Activated T-helper 1 cell treated with anti-CD3 and anti-CD28 coated beads, Interleukin-12 subunit alpha, Interleukin-12 subunit beta, Interleukin-2, Interleukin-4 antibody, amounts not matched to agents 30 ng/mL and 10 ng/mL and 1 ng/mL, durations not matched to agents 14 hours and 24 hours and 36 hours (primary cell): ENCODE measurements around the gene LRRC2. TPM values are rescaled to one million over a fixed set of nuclear protein-coding genes. Genes with fewer than 3 reads are reported as not detected.
"Not testable (repeated sequence)": the region's sequence is repeated elsewhere in the genome, so short reads cannot be mapped to it uniquely, and the experiment has no call there.

Experiments used
- DNase-seq: peaks from one replicate; pipeline ENCODE4 v3.0.0; 2021; ENCODE audit warnings: low spot score
- H3K27ac Mint-ChIP-seq: one replicate; pipeline ENCODE4 v1.8.0; 2021; ENCODE audit warnings: mild to moderate bottlenecking, mixed read lengths
- H3K27me3 Mint-ChIP-seq: one replicate; pipeline ENCODE4 v1.8.0; 2022; ENCODE audit warnings: mild to moderate bottlenecking, moderate library complexity, mixed read lengths; ENCODE audit not compliant: insufficient read depth
- H3K36me3 Mint-ChIP-seq: one replicate; pipeline ENCODE4 v1.8.0; 2021; ENCODE audit warnings: low read depth, mixed read lengths
- H3K4me1 Mint-ChIP-seq: one replicate; pipeline ENCODE4 v1.8.0; 2021; ENCODE audit warnings: low read depth, mixed read lengths
- H3K4me3 Mint-ChIP-seq: one replicate; pipeline ENCODE4 v1.8.0; 2021; ENCODE audit warnings: mild to moderate bottlenecking, moderate library complexity, mixed read lengths
- H3K9me3 Mint-ChIP-seq: one replicate; pipeline ENCODE4 v1.8.0; 2021; ENCODE audit warnings: mixed read lengths
- intact Hi-C: fragments of 100-400 bp; cut with micrococcal nuclease; formaldehyde crosslinking; loops from one replicate; pipeline ENCODE4 v1.15.1; 2024
- total RNA-seq: library from RNA; stranded (reverse); gene quantifications from 2 replicates; pipeline ENCODE4 v1.2.3, GENCODE V29; 2022

The LRRC2 gene
- total RNA-seq, 1 donor from 2014 or later: not detected

GRCh38 chr3:46561511-46561910, 4.6 kb downstream of the LRRC2 start:
- intact Hi-C loops: no loop called here
- no peak overlapping the region for H3K4me3 Mint-ChIP-seq
- DNase-seq: no peak
- H3K27ac Mint-ChIP-seq: no peak overlapping the region
- H3K4me1 Mint-ChIP-seq: peaks cover 28% of the 10 kb centered on the region
- H3K9me3 Mint-ChIP-seq: no peaks in the 10 kb centered on the region
- peaks cover 3% of the 10 kb centered on the region for H3K36me3 Mint-ChIP-seq
- peaks cover 47% of the 10 kb centered on the region for H3K27me3 Mint-ChIP-seq

- Mint-ChIP-seq H3K36me3 (peaks cover 3% of the 10 kb centered on the region), H3K27me3 (peaks cover 43% of the 10 kb centered on the region), H3K27ac (no peak overlapping the region), H3K9me3 (no peaks in the 10 kb centered on the region), H3K4me1 (peaks cover 13% of the 10 kb centered on the region), H3K4me3 (no peak overlapping the region)
- DNase-seq: no peak
- intact Hi-C loops: loop anchor here (2.0 to 5.0 kb wide), 2 partner anchors 62 to 542 kb away; partner anchors contain the start of gene RTP3
Measured at GRCh38 chr3:46559091-46559704, 6.9 kb downstream of the LRRC2 start.

- DNase-seq: peak; percentile 57
- Mint-ChIP-seq H3K4me3 (peak overlapping the region; percentile 82), H3K36me3 (peaks cover 3% of the 10 kb centered on the region), H3K27ac (no peak overlapping the region), H3K4me1 (peaks cover 13% of the 10 kb centered on the region), H3K9me3 (no peaks in the 10 kb centered on the region), H3K27me3 (peaks cover 44% of the 10 kb centered on the region)
- intact Hi-C loops: loop anchor here (1.0 to 5.0 kb wide), 3 partner anchors 62 to 541 kb away; partner anchors contain the start of gene RTP3
Measured at GRCh38 chr3:46558184-46559043, 7.7 kb downstream of the LRRC2 start.

- no peaks in the 10 kb centered on the region for H3K36me3 Mint-ChIP-seq
- no peak for DNase-seq
- H3K27me3 Mint-ChIP-seq: peaks cover 40% of the 10 kb centered on the region
- H3K27ac Mint-ChIP-seq: no peak overlapping the region
- no peaks in the 10 kb centered on the region for H3K9me3 Mint-ChIP-seq
- H3K4me3 Mint-ChIP-seq: no peak overlapping the region
- peaks cover 13% of the 10 kb centered on the region for H3K4me1 Mint-ChIP-seq
- intact Hi-C loops: loop anchor here (1.0 to 5.0 kb wide), 3 partner anchors 61 to 540 kb away; partner anchors contain the start of gene RTP3
Measured at GRCh38 chr3:46557814-46558183, 8.3 kb downstream of the LRRC2 start.

- DNase-seq: no peak
- H3K4me1 Mint-ChIP-seq: peaks cover 13% of the 10 kb centered on the region
- H3K27ac Mint-ChIP-seq: no peak overlapping the region
- peaks cover 33% of the 10 kb centered on the region for H3K27me3 Mint-ChIP-seq
- no peak overlapping the region for H3K4me3 Mint-ChIP-seq
- H3K9me3 Mint-ChIP-seq: no peaks in the 10 kb centered on the region
- peaks cover 3% of the 10 kb centered on the region for H3K36me3 Mint-ChIP-seq
- intact Hi-C loops: no loop called here
Measured at GRCh38 chr3:46553154-46553553, 12.9 kb downstream of the LRRC2 start.

- Mint-ChIP-seq H3K9me3 (no peaks in the 10 kb centered on the region), H3K4me3 (no peak overlapping the region), H3K27me3 (peaks cover 38% of the 10 kb centered on the region), H3K4me1 (peaks cover 11% of the 10 kb centered on the region), H3K27ac (no peak overlapping the region), H3K36me3 (peaks cover 3% of the 10 kb centered on the region)
- intact Hi-C loops: no loop called here
- DNase-seq: no peak
Measured at GRCh38 chr3:46552538-46552937, 13.6 kb downstream of the LRRC2 start.

GRCh38 chr3:46551615-46552014, 14.5 kb downstream of the LRRC2 start:
- no peak overlapping the region for H3K4me3 Mint-ChIP-seq
- no peaks in the 10 kb centered on the region for H3K9me3 Mint-ChIP-seq
- peaks cover 11% of the 10 kb centered on the region for H3K4me1 Mint-ChIP-seq
- H3K27me3 Mint-ChIP-seq: peaks cover 42% of the 10 kb centered on the region
- intact Hi-C loops: no loop called here
- peaks cover 3% of the 10 kb centered on the region for H3K36me3 Mint-ChIP-seq
- H3K27ac Mint-ChIP-seq: no peak overlapping the region
- no peak for DNase-seq

- DNase-seq: no peak
- no peak overlapping the region for H3K27ac Mint-ChIP-seq
- peaks cover 3% of the 10 kb centered on the region for H3K36me3 Mint-ChIP-seq
- no peaks in the 10 kb centered on the region for H3K9me3 Mint-ChIP-seq
- H3K4me1 Mint-ChIP-seq: peaks cover 20% of the 10 kb centered on the region
- H3K4me3 Mint-ChIP-seq: no peak overlapping the region
- intact Hi-C loops: no loop called here
- H3K27me3 Mint-ChIP-seq: peaks cover 34% of the 10 kb centered on the region
Measured at GRCh38 chr3:46549989-46550388, 16.1 kb downstream of the LRRC2 start.

GRCh38 chr3:46549408-46549904, 16.6 kb downstream of the LRRC2 start:
- Mint-ChIP-seq H3K36me3 (peaks cover 3% of the 10 kb centered on the region), H3K4me1 (peaks cover 20% of the 10 kb centered on the region), H3K27me3 (peaks cover 31% of the 10 kb centered on the region), H3K27ac (no peak overlapping the region), H3K4me3 (no peak overlapping the region), H3K9me3 (no peaks in the 10 kb centered on the region)
- no peak for DNase-seq
- intact Hi-C loops: no loop called here

GRCh38 chr3:46548611-46549010, 17.5 kb downstream of the LRRC2 start:
- intact Hi-C loops, H3K9me3 Mint-ChIP-seq, H3K36me3 Mint-ChIP-seq, DNase-seq, H3K4me3 Mint-ChIP-seq, H3K27ac Mint-ChIP-seq: not testable (repeated sequence)
- H3K27me3 Mint-ChIP-seq: peaks cover 29% of the 10 kb centered on the region
- H3K4me1 Mint-ChIP-seq: peaks cover 20% of the 10 kb centered on the region

- H3K27ac Mint-ChIP-seq: no peak overlapping the region
- H3K36me3 Mint-ChIP-seq: peaks cover 3% of the 10 kb centered on the region
- H3K9me3 Mint-ChIP-seq: no peaks in the 10 kb centered on the region
- peaks cover 30% of the 10 kb centered on the region for H3K4me1 Mint-ChIP-seq
- intact Hi-C loops: no loop called here
- H3K27me3 Mint-ChIP-seq: peaks cover 24% of the 10 kb centered on the region
- DNase-seq: no peak
- H3K4me3 Mint-ChIP-seq: no peak overlapping the region
Measured at GRCh38 chr3:46546896-46547440, 19.1 kb downstream of the LRRC2 start.

- Mint-ChIP-seq H3K9me3 (no peaks in the 10 kb centered on the region), H3K4me1 (peaks cover 33% of the 10 kb centered on the region), H3K4me3 (no peak overlapping the region), H3K36me3 (peaks cover 3% of the 10 kb centered on the region), H3K27me3 (peaks cover 20% of the 10 kb centered on the region), H3K27ac (no peak overlapping the region)
- intact Hi-C loops: no loop called here
- DNase-seq: no peak
Measured at GRCh38 chr3:46545818-46546630, 20.1 kb downstream of the LRRC2 start.
